Sigmoid colon (tissue), 4 donors: Measurements from ENCODE around the gene PRRX1.

ENCODE experiments used
- EP300 ChIP-seq, 4 donors: sonication (generic); formaldehyde crosslinking; IDR thresholded peaks; one replicate each; pipeline ENCODE4 v1.6.1; 2017; ENCODE audit warnings: antibody characterized with exemption in 4 of 4
- POLR2A ChIP-seq, 2 donors: fragments of 450-650 bp; IDR thresholded peaks; one replicate each; pipeline ENCODE4 v1.6.1; 2016; ENCODE audit warnings: antibody characterized with exemption in 2 of 2, mild to moderate bottlenecking in 2 of 2, moderate library complexity in 2 of 2
- POLR2AphosphoS5 ChIP-seq, 4 donors: sonication (generic); formaldehyde crosslinking; IDR thresholded peaks; one replicate each; pipeline ENCODE4 v1.6.1; 2017; ENCODE audit warnings: antibody characterized with exemption in 4 of 4
- TF ChIP-seq, protein P1 (sequence below), 4 experiments: fragments of 450-650 bp in 3 of 4; fragments of 200-600 bp in 1 of 4; IDR thresholded peaks; one replicate each; pipeline ENCODE4 v1.5.1; 2016 to 2019; ENCODE audit warnings: antibody characterized with exemption in 4 of 4, mild to moderate bottlenecking in 3 of 4, moderate library complexity in 2 of 4

DNA sequence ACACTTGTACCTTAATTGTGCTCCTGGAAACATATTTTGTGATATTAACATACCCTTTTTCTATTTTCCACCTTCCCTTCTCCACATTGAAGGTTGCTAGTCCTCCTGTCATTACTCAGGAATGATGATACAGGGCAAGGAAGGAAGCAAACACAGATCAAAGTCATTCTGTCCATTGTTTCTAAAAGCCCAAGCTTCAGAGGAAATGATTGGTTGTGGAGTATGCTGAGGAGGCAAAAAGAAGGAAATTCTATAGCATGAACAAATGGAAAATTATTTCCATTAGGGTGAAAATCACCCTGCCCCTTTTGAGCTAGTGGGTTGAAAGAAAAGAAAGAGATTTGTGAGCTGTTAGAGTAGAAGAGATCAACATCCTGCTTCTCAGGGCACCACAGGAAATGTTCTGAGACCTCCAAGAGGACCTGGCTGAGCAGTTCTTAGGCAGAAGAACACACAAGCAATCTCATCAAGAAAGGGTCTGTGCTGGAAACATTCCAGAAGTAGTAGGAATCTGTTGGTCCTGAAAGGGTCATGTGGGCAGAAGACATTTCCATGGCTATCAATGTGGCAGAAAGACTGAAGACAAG is 29.0 kb upstream of the PRRX1 start:
- TF ChIP-seq, protein P1, sequence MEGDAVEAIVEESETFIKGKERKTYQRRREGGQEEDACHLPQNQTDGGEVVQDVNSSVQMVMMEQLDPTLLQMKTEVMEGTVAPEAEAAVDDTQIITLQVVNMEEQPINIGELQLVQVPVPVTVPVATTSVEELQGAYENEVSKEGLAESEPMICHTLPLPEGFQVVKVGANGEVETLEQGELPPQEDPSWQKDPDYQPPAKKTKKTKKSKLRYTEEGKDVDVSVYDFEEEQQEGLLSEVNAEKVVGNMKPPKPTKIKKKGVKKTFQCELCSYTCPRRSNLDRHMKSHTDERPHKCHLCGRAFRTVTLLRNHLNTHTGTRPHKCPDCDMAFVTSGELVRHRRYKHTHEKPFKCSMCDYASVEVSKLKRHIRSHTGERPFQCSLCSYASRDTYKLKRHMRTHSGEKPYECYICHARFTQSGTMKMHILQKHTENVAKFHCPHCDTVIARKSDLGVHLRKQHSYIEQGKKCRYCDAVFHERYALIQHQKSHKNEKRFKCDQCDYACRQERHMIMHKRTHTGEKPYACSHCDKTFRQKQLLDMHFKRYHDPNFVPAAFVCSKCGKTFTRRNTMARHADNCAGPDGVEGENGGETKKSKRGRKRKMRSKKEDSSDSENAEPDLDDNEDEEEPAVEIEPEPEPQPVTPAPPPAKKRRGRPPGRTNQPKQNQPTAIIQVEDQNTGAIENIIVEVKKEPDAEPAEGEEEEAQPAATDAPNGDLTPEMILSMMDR (IDR thresholded peaks at IDR 0.05), result no peak
- TF ChIP-seq POLR2A (IDR thresholded peaks at IDR 0.05), result no peak
- no peak for TF ChIP-seq POLR2AphosphoS5 (IDR thresholded peaks at IDR 0.05)
- TF ChIP-seq EP300 (IDR thresholded peaks at IDR 0.05), result no peak
